Left lobe of liver (tissue), 2 donors: ENCODE results near the gene TLN1. TPM values are rescaled to one million over a fixed set of nuclear protein-coding genes. Genes with fewer than 3 reads are reported as not detected.

ENCODE experiments used
- ATAC-seq: fragments of 200-7000 bp; cut with Tn5 transposase; one replicate; pipeline ENCODE4 v1.9.1; 2020; ENCODE audit warnings: mild to moderate bottlenecking, moderate library complexity
- DNase-seq: peaks from one replicate; pipeline ENCODE4 v3.0.0-alpha.2; 2020; ENCODE audit warnings: low spot score
- total RNA-seq: library from RNA; stranded (reverse); gene quantifications from one replicate; pipeline ENCODE4 v1.2.1, GENCODE V29; 2021
- donor health status: DM: no; HTN: no; CAD: no; lungs with moderate emphysema.
- donor health status: DM: no; HTN: yes; CAD: no.

The TLN1 gene
- total RNA-seq, 1 donor from 2014 or later = 107 TPM

GRCh38 chr9:35687306-35687705 lies 44.7 kb downstream of the TLN1 start:
- ATAC-seq = no peak
- no peak for DNase-seq

- DNase-seq (no peak), ATAC-seq (no peak)
Measured at GRCh38 chr9:35686222-35687203, 45.5 kb downstream of the TLN1 start.

GRCh38 chr9:35685506-35685905 lies 46.5 kb downstream of the TLN1 start:
- DNase-seq = no peak
- ATAC-seq = peak; percentile 41

GRCh38 chr9:35684921-35685320 lies 47.1 kb downstream of the TLN1 start:
- DNase-seq = no peak

GRCh38 chr9:35683323-35683722 lies 48.7 kb downstream of the TLN1 start:
- ATAC-seq (no peak), DNase-seq (no peak)

More at GRCh38 chr9:35684921-35685320, 47.1 kb downstream of the TLN1 start:
- no peak for ATAC-seq

- DNase-seq (no peak), ATAC-seq (no peak)
Measured at GRCh38 chr9:35682520-35683315, 49.3 kb downstream of the TLN1 start.

- no peak for ATAC-seq
- DNase-seq = no peak
Measured at GRCh38 chr9:35682051-35682450, 49.9 kb downstream of the TLN1 start.

- ATAC-seq = no peak
- no peak for DNase-seq
Measured at GRCh38 chr9:35681341-35682002, 50.5 kb downstream of the TLN1 start.

GRCh38 chr9:35680331-35681105 lies 51.5 kb downstream of the TLN1 start:
- ATAC-seq (no peak), DNase-seq (no peak)

- no peak for ATAC-seq
- DNase-seq = no peak
Measured at GRCh38 chr9:35679766-35680330, 52.1 kb downstream of the TLN1 start.

GRCh38 chr9:35679091-35679490 lies 52.9 kb downstream of the TLN1 start:
- no peak for ATAC-seq
- no peak for DNase-seq

- peak; percentile 61 for ATAC-seq
Measured at GRCh38 chr9:35675732-35676392, 56.1 kb downstream of the TLN1 start.

GRCh38 chr9:35675204-35675603 lies 56.8 kb downstream of the TLN1 start:
- ATAC-seq = no peak
- DNase-seq = no peak

More at GRCh38 chr9:35675732-35676392, 56.1 kb downstream of the TLN1 start:
- DNase-seq = no peak

- DNase-seq (no peak), ATAC-seq (no peak)
Measured at GRCh38 chr9:35674025-35674361, 58.0 kb downstream of the TLN1 start.

GRCh38 chr9:35673132-35674024 lies 58.6 kb downstream of the TLN1 start, which contains the start of gene CA9:
TSS of gene CA9 (plus strand) at chr9:35673928. CDS start at chr9:35673960, 32 bp downstream.
- no peak for DNase-seq
- peak; percentile 32 for ATAC-seq

- DNase-seq (peak; percentile 80), ATAC-seq (peak; percentile 79)
Measured at GRCh38 chr9:35669331-35670145, 62.5 kb downstream of the TLN1 start.

GRCh38 chr9:35667939-35668338 lies 64.1 kb downstream of the TLN1 start:
- ATAC-seq (no peak), DNase-seq (no peak)

- no peak for ATAC-seq
- DNase-seq = no peak
Measured at GRCh38 chr9:35666549-35666948, 65.4 kb downstream of the TLN1 start.
